Suppressor macrophage treated with lipopolysaccharide for 1 hour (primary cell): ENCODE data around the gene DUOX1.
A peak's percentile ranks its signal among the peaks of the same experiment; 100 is the strongest.

Experiments used
- DNase-seq, 3 donors: peaks; one replicate each; pipeline ENCODE4 v3.0.0-alpha.2; 2020 to 2022

Gene DUOX1

GRCh38 chr15:45197512-45197911, 67.7 kb downstream of the DUOX1 start:
- no peak for DNase-seq

DNA sequence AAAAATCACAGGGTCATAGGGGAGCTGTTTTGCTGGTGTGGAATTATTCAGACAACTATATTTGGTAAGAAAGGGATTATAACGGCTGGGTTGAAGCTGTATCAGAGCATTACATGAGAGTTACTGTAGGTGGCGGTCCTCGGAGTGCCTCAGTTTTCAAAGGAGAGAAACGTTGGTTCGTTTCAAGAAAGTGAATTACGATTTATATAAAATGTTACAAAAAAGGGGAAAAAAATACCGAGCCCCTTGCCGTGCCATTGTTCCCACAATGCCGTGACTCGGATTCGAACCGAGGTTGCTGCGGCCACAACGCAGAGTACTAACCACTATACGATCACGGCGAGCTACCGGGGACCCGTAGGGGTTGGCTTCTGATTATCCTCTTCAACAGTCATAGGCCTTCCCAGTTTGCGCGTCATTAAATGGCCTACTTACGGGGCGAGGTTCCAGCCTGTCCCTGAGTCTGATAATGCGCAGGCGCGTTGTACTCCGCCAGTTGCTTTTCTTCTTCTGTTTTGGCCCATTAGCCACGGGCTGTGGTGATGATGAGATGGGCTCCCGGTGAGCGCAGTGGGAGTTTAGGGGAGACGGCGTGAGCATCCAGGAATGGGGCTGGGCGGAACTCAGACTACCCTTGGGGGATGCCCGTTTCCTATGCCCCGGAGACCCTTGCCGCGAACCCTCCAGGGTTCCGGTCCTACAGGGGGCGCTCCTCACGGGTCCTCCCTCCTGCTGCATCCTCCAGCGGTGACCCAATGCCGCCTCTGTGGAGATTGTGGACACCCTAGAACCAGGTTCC, 68.7 kb downstream of the DUOX1 start:
- peak; percentile 93 to 98 (median 96) for DNase-seq

GRCh38 chr15:45199136-45199810, 69.5 kb downstream of the DUOX1 start:
- peak in 2 of 3 donors; percentile 8 to 28 for DNase-seq

GRCh38 chr15:45200001-45200798, 70.4 kb downstream of the DUOX1 start:
- peak; percentile 93 to 95 (median 93) for DNase-seq

DNA sequence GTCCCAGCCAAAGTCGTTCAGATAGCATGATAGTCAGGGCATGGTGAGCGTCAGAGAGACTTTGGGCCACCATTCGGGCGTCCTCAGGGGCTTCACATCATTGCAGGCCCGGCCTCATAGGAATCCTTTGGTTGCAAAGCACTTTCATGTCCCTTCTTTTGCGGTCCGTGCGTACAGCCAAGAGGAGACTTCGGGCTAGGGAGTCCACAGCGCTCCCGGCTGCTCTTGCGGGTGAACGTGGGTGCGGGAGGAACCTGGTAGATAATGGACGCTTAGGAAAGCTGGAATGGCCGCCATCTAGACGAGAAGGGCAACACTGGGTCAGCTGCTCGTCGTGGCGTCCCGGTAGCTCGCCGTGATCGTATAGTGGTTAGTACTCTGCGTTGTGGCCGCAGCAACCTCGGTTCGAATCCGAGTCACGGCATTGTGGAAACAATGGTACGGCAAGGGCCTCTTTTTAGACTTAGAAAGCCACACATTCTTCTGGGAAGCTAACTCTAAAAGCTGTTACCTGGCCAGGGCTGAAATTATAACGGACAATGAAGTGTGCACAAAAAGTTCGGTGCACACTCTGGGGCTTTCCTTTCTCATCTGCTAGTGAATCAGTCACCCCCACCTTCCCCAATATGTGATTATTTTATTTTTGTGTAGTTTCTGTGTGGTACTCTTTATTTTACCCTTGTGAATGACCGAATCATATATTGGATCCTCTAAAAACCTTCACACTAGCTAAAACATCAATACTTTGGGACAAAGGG, 71.2 kb downstream of the DUOX1 start:
- DNase-seq = peak; percentile 79 to 84 (median 80)

- no peak for DNase-seq
These were observed 71.7 kb downstream of the DUOX1 start for GRCh38 chr15:45201557-45201859.

GRCh38 chr15:45201869-45202268, 72.1 kb downstream of the DUOX1 start:
- no peak for DNase-seq

- DNase-seq = peak; percentile 41 to 63 (median 48)
These were observed 73.4 kb downstream of the DUOX1 start for GRCh38 chr15:45203182-45203581.

- DNase-seq = peak; percentile 80 to 86 (median 84)
These were observed 75.4 kb downstream of the DUOX1 start for GRCh38 chr15:45205192-45205591.

DNA sequence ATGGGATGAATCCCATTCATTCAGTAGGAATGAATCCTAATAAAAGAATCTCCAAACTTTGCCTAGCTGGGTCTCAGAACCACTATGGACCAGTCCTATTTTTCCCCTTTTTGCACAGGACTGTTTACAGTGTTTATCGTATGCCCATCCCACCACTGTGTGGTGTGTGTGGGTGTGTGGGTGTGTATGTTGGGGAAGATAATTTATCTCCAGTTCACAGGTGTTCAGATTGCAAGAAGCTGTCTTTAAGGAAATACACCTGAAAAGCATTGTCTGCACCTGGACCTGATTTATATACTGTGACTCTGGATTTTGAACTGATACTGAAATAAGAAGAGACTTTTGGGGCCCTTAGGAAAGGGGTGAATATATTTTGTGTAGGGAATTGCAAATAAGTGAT, 82.7 kb downstream of the DUOX1 start:
- DNase-seq = no peak
